Activated CD8-positive, alpha-beta memory T cell treated with anti-CD3 and anti-CD28 coated beads, Interleukin-2, amount 50 U/mL, for 24 hours (primary cell): ENCODE measurements around the gene CCR5.
"Not testable (repeated sequence)": the region's sequence is repeated elsewhere in the genome, so short reads cannot be mapped to it uniquely, and the experiment has no call there.

Experiments used
- DNase-seq: peaks from one replicate; pipeline ENCODE4 v3.0.0-alpha.2; 2020; ENCODE audit errors: extremely low read depth

Gene CCR5

GRCh38 chr3:46383951-46384330, 13.2 kb downstream of the CCR5 start:
- no peak for DNase-seq

- DNase-seq = no peak
Observed at GRCh38 chr3:46386205-46386604, 15.5 kb downstream of the CCR5 start.

- DNase-seq = not testable (repeated sequence)
Observed at GRCh38 chr3:46388847-46389246, 18.1 kb downstream of the CCR5 start.

- DNase-seq = no peak
Observed at GRCh38 chr3:46389306-46389705, 18.6 kb downstream of the CCR5 start.

GRCh38 chr3:46391526-46391925, 20.8 kb downstream of the CCR5 start:
- DNase-seq = not testable (repeated sequence)

GRCh38 chr3:46393011-46393410, 22.3 kb downstream of the CCR5 start:
- no peak for DNase-seq

- DNase-seq = no peak
Observed at GRCh38 chr3:46393554-46394434, 23.0 kb downstream of the CCR5 start.

GRCh38 chr3:46395210-46395661, 24.5 kb downstream of the CCR5 start:
- no peak for DNase-seq

- no peak for DNase-seq
Observed at GRCh38 chr3:46395766-46396530, 25.2 kb downstream of the CCR5 start.

GRCh38 chr3:46397111-46397510, 26.4 kb downstream of the CCR5 start:
- DNase-seq = no peak

- no peak for DNase-seq
Observed at GRCh38 chr3:46398186-46398955, 27.6 kb downstream of the CCR5 start.

GRCh38 chr3:46399098-46399497, 28.4 kb downstream of the CCR5 start:
- DNase-seq = no peak

- DNase-seq = no peak
Observed at GRCh38 chr3:46399557-46399956, 28.8 kb downstream of the CCR5 start.

GRCh38 chr3:46400000-46400734, 29.4 kb downstream of the CCR5 start:
- DNase-seq = no peak

GRCh38 chr3:46400846-46401245, 30.1 kb downstream of the CCR5 start:
- no peak for DNase-seq

- no peak for DNase-seq
Observed at GRCh38 chr3:46401579-46401978, 30.8 kb downstream of the CCR5 start.

- not testable (repeated sequence) for DNase-seq
Observed at GRCh38 chr3:46402902-46403301, 32.2 kb downstream of the CCR5 start.

- DNase-seq = no peak
Observed at GRCh38 chr3:46405301-46406019, 34.7 kb downstream of the CCR5 start.

GRCh38 chr3:46406443-46406787, 35.7 kb downstream of the CCR5 start:
- DNase-seq = no peak

GRCh38 chr3:46406788-46407611, 36.3 kb downstream of the CCR5 start, which contains the start of the genes CCR5AS and CCRL2:
Gene CCR5AS, minus strand, starts transcription at chr3:46407066.
Gene CCRL2, plus strand, starts transcription at chr3:46407259. Its CDS starts 821 bp downstream, at chr3:46408080.
- no peak for DNase-seq
